Thyroid gland (tissue), 4 donors: Measurements from ENCODE around the gene SESN1.

ENCODE experiments used
- CTCF ChIP-seq, 6 experiments: fragments of 200-600 bp in 3 of 6; fragments of 450-650 bp in 3 of 6; sonication (generic) in 3 of 6; IDR thresholded peaks; one replicate each; pipeline ENCODE4 v1.5.1; 2016 to 2019; ENCODE audit warnings: antibody characterized with exemption in 6 of 6, mild to moderate bottlenecking in 2 of 6, inconsistent platforms in 1 of 6, moderate library complexity in 1 of 6
- POLR2A ChIP-seq, 2 donors: fragments of 450-650 bp; IDR thresholded peaks; one replicate each; pipeline ENCODE4 v1.6.1; 2017; ENCODE audit warnings: antibody characterized with exemption in 2 of 2, mild to moderate bottlenecking in 2 of 2, moderate library complexity in 1 of 2

- TF ChIP-seq CTCF (IDR thresholded peaks at IDR 0.05) (no peak), POLR2A (IDR thresholded peaks at IDR 0.05) (no peak)
These were observed 30.9 kb upstream of the SESN1 start for GRCh38 chr6:109125504-109125903.
